Peyer's patch (tissue), 4 donors: ENCODE results near the gene CCL24.

Source experiments
- POLR2A ChIP-seq, 2 donors: fragments of 450-650 bp; IDR thresholded peaks; one replicate each; pipeline ENCODE4 v1.5.1; 2017; ENCODE audit warnings: antibody characterized with exemption in 2 of 2, mild to moderate bottlenecking in 2 of 2, moderate library complexity in 2 of 2
- TF ChIP-seq, protein P1 (sequence below), 6 experiments: fragments of 450-650 bp in 4 of 6; fragments of 200-600 bp in 2 of 6; sonication (generic) in 1 of 6; IDR thresholded peaks; one replicate each; pipeline ENCODE4 v1.5.1; 2017 to 2019; ENCODE audit warnings: antibody characterized with exemption in 6 of 6, mild to moderate bottlenecking in 3 of 6, moderate library complexity in 1 of 6

DNA sequence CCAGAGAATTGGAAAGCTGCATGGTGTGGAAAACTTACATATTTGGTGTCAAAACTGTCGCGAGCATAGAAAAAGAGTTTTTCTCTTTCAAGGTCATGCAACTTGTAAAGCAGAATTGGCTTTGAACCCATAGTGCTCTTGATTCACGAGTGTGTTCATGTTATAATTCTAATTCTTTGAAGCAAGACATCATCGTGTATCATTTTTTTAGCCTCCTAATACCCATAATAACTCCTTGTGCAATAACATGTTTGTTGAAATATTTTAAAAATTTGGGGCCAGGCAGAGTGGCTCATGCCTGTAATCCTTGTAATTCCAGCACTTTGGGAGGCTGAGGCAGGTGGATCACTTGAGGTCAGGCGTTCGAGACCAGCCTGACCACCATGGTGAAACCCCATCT is 4.2 kb downstream of the CCL24 start:
- TF ChIP-seq, protein P1, sequence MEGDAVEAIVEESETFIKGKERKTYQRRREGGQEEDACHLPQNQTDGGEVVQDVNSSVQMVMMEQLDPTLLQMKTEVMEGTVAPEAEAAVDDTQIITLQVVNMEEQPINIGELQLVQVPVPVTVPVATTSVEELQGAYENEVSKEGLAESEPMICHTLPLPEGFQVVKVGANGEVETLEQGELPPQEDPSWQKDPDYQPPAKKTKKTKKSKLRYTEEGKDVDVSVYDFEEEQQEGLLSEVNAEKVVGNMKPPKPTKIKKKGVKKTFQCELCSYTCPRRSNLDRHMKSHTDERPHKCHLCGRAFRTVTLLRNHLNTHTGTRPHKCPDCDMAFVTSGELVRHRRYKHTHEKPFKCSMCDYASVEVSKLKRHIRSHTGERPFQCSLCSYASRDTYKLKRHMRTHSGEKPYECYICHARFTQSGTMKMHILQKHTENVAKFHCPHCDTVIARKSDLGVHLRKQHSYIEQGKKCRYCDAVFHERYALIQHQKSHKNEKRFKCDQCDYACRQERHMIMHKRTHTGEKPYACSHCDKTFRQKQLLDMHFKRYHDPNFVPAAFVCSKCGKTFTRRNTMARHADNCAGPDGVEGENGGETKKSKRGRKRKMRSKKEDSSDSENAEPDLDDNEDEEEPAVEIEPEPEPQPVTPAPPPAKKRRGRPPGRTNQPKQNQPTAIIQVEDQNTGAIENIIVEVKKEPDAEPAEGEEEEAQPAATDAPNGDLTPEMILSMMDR (IDR thresholded peaks at IDR 0.05) = no peak
- no peak for TF ChIP-seq POLR2A (IDR thresholded peaks at IDR 0.05)
